SKM-1 (cell line): ENCODE data around the gene LARP6.
"Not testable (repeated sequence)": the region's sequence is repeated elsewhere in the genome, so short reads cannot be mapped to it uniquely, and the experiment has no call there.

ENCODE experiments used
- DNase-seq: peaks from one replicate; lab custom pipeline; 2025; ENCODE audit not compliant: unreplicated experiment; lab: John Stamatoyannopoulos, UW

Gene LARP6

GRCh38 chr15:70853973-70854665 is at the start of gene LARP6:
Gene LARP6 (minus strand): TSS chr15:70854157. CDS start chr15:70854088, 69 bp downstream.
- DNase-seq, result no peak

GRCh38 chr15:70902107-70902506 is 48.1 kb upstream of the LARP6 start:
- no peak for DNase-seq

DNA sequence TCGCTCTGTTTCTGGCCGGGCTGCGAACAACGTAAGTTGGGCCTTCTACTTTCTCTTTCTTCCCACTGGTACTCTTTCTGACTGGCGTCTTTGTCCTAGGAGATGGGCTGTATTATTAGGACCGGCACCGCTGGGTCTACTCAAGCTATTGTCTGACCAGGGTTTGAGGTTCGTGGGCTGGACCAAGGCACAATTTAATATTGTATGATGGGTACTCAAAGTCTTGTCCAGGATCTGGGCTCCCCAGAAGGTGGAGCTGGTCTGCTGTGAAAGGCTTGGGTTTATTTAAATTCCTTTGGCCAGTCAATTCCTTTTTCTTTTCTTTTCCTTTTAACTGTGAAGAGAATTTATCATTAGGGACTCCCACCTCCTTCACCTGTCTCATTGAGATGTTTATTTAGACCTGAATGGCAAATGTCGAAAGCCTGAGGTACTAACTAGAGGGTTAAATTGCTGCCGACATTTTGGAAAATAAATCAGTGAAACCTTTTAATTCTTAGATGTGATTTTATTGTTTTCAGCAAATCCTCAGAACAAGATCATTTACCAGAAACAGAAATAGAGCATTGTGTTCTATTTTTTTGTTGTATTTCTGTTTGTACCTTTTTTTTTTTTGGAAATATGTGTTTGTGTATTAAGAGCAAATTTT is 39.1 kb upstream of the LARP6 start:
- no peak for DNase-seq

GRCh38 chr15:70892002-70892911 is 38.3 kb upstream of the LARP6 start, which contains the start of the genes LRRC49 and THAP10:
Gene LRRC49 (plus strand): TSS chr15:70892826. CDS start chr15:70892895, 69 bp downstream.
Gene THAP10 (minus strand): TSS chr15:70892433. CDS start chr15:70892272, 161 bp downstream.
- DNase-seq, result peak; percentile 79

- DNase-seq, result no peak
Observed at GRCh38 chr15:70882361-70882760, 28.4 kb upstream of the LARP6 start.

DNA sequence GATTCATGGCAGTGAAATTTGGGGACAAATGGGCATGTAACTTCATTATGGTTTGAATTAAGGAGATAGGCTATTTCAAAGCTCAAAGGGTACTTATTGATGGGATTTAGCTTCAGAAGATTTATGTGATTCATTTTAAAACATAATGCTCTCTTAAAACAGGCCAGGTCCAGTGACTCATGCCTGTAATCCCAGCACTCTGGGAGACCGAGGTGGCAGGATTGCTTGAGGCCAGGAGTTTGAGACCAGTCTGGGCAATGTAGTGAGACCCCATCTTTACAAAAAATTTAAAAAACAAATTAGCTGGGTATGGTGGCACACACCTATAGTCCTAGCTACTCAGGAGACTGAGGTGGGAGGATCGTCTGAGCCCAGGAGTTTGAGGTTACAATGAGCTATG is 26.8 kb upstream of the LARP6 start:
- DNase-seq, result no peak

DNA sequence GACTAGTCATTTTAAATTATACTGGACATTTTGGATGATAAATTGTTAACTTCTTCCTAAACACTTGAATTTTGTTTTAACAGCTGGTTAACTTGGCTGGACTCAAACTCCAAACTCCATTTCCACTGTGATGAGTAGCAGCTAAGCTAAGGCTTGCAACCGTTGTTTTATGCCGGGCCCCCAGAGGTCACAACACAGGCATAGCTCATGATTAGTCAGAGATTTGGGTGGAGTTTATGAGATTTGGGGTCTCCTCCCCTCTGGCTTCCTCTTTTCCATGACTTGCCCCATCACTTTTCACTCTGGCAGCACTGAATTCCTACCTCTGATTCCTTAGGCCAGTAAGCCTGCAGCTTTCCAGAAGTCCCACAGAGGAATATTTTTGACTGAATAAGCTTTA is 25.4 kb upstream of the LARP6 start:
- DNase-seq, result no peak

DNA sequence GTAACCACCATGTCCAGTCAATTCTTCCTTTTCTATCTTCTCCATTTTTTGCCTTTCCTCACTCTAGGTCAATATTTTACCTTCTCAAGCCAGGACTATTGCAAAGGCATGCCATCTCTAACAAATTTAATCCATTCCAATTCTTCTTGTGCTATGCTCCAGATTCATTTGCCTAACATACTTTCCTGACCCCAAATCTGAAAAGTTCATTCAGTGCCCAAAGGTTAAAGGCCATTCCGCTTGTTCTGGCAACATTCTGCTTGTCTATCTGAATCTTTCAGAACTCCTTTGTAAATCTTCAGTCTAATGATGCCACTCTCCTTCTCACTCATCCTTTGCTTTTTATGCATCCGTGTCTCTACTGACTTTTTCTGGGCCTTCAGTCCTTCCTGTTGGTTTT is 22.7 kb upstream of the LARP6 start:
- DNase-seq, result no peak

DNA sequence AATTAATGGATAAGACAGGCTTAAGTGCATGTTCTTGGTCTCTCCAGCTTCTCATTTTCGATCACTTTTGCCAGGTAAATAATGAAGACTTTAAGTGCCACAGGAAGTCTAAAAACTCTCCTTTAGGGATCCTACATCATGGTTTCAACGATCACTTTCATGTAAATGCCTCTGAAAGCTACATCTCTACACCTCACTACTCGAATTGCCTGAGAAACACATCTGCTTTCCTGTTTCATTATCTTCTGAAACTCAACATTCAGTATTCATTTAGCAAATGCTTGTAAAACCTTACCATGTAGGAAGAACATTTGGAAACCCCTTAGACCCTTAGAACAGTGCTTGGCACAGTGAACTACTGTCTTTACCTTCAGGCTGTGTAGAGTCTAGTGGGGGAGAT is 22.1 kb upstream of the LARP6 start:
- no peak for DNase-seq

GRCh38 chr15:70875001-70875782 is 21.2 kb upstream of the LARP6 start:
- no peak for DNase-seq

DNA sequence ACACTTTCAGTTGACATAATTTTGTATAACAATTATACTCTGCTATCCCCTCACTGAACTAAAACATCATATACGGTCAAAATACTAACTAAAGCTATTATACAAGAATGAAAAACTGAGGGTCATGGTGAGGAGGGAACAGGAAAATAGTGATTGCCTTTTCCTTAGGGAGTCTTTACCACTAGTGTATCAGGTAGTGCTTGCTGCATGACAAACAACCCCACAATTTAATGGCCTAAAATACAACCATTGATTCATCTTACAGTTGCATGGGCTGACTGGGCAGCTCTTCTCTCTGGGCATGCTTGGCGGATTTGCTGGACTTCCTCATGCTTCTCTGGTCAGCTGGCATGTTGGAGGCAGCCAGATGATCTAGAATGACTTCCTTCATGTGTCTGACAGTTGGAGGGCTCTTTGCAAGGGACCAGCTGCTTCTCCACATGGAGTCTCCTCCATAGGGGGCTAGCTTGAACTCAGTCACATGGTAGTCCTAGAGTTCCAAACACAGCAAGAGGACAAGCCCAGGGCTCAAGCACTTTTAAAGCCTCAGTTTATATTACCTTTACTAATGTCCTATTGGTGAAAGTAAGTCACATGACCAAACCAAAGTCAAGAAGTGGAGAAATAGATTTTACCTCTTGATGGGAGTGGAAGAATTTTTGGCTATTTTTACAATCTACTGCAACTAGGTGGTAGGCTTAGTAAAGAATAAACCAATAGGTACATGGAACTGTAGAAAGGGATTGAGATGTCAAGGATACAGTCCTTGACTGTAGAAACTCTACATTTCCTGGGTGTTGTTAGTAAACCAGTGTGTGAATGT is 19.5 kb upstream of the LARP6 start:
- no peak for DNase-seq

DNA sequence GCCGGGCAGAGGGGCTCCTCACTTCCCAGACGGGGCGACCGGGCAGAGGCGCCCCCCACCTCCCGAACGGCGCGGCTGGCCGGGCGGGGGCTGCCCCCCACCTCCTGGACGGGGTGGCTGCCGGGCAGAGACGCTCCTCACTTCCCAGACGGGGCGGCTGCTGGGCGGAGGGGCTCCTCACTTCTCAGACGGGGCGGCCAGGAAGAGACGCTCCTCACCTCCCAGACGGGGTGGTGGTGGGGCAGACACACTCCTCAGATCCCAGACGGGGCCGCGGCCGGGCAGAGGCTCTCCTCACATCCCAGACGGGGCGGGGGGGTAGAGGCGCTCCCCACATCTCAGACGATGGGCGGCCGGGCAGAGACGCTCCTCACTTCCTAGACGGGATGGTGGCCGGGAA is 17.5 kb upstream of the LARP6 start:
- not testable (repeated sequence) for DNase-seq

GRCh38 chr15:70870051-70870450 is 16.1 kb upstream of the LARP6 start:
- DNase-seq, result no peak

- DNase-seq, result no peak
Observed at GRCh38 chr15:70869346-70869745, 15.4 kb upstream of the LARP6 start.

GRCh38 chr15:70867911-70868467 is 14.0 kb upstream of the LARP6 start:
- no peak for DNase-seq

GRCh38 chr15:70866982-70867641 is 13.2 kb upstream of the LARP6 start:
- DNase-seq, result no peak

GRCh38 chr15:70863450-70864218 is 9.7 kb upstream of the LARP6 start:
- no peak for DNase-seq

GRCh38 chr15:70859998-70860397 is 6.0 kb upstream of the LARP6 start:
- DNase-seq, result no peak
